HG02763 (cell line): ENCODE results near the gene FIS1.
"Not testable (repeated sequence)": the region's sequence is repeated elsewhere in the genome, so short reads cannot be mapped to it uniquely, and the experiment has no call there.

Experiments
- ATAC-seq: cut with Tn5 transposase; IDR thresholded peaks from one replicate; pipeline ENCODE4 v1.9.1; 2021; ENCODE audit warnings: mild to moderate bottlenecking, moderate library complexity; ENCODE audit not compliant: unreplicated experiment

FIS1 gene

GRCh38 chr7:101206665-101207042 is 38.2 kb downstream of the FIS1 start:
- ATAC-seq = no peak

- ATAC-seq = no peak
Observed at GRCh38 chr7:101205901-101206664, 38.8 kb downstream of the FIS1 start.

- ATAC-seq = not testable (repeated sequence)
Observed at GRCh38 chr7:101203740-101204738, 40.8 kb downstream of the FIS1 start.

GRCh38 chr7:101202603-101202918 is 42.3 kb downstream of the FIS1 start:
- no peak for ATAC-seq

- ATAC-seq = no peak
Observed at GRCh38 chr7:101201695-101202602, 42.9 kb downstream of the FIS1 start.

GRCh38 chr7:101200862-101201599 is 43.9 kb downstream of the FIS1 start, which contains the start of gene MOGAT3:
Gene MOGAT3, minus strand, starts transcription at chr7:101201036. Its CDS starts 182 bp downstream, at chr7:101200854.
- no peak for ATAC-seq

GRCh38 chr7:101200504-101200861 is 44.4 kb downstream of the FIS1 start:
- ATAC-seq = no peak

- not testable (repeated sequence) for ATAC-seq
Observed at GRCh38 chr7:101199522-101199921, 45.4 kb downstream of the FIS1 start.

- ATAC-seq = no peak
Observed at GRCh38 chr7:101198476-101198875, 46.4 kb downstream of the FIS1 start.

GRCh38 chr7:101197991-101198390 is 46.9 kb downstream of the FIS1 start:
- ATAC-seq = no peak

GRCh38 chr7:101195884-101196283 is 49.0 kb downstream of the FIS1 start:
- ATAC-seq = no peak
